Vagina (tissue), 2 donors: Measurements from ENCODE around the gene ZFAND2B.

ENCODE experiments used
- CTCF ChIP-seq, 3 experiments: fragments of 450-650 bp in 2 of 3; fragments of 200-600 bp in 1 of 3; sonication (generic) in 1 of 3; IDR thresholded peaks; one replicate each; pipeline ENCODE4 v1.5.1; 2017 to 2019; ENCODE audit warnings: antibody characterized with exemption in 3 of 3, mild to moderate bottlenecking in 2 of 3, moderate library complexity in 2 of 3
- POLR2A ChIP-seq, 2 donors: fragments of 450-650 bp; IDR thresholded peaks; one replicate each; pipeline ENCODE4 v1.6.1; 2017; ENCODE audit warnings: antibody characterized with exemption in 2 of 2, mild to moderate bottlenecking in 2 of 2, moderate library complexity in 2 of 2

GRCh38 chr2:219169930-219170654 is 36.5 kb upstream of the ZFAND2B start, which contains the start of gene SLC23A3:
- TF ChIP-seq POLR2A (IDR thresholded peaks at IDR 0.05) = no peak
- no peak for TF ChIP-seq CTCF (IDR thresholded peaks at IDR 0.05)
